D721Med (cell line): ENCODE measurements around the gene PLAC1.

ENCODE experiments used
- DNase-seq: peaks from one replicate; pipeline ENCODE4 v3.0.0; 2011; ENCODE audit warnings: low spot score; ENCODE audit not compliant: insufficient read length
- FAIRE-seq: peaks from 2 replicates; lab custom pipeline; 2011; peaks lifted over from hg19 to GRCh38; lab: Jason Lieb, UNC
- CTCF ChIP-seq: IDR thresholded peaks from 2 replicates; pipeline ENCODE4 v1.5.1; 2012; ENCODE audit warnings: mild to moderate bottlenecking, control low read depth; ENCODE audit not compliant: insufficient read depth; ENCODE audit errors: missing control alignments

The PLAC1 gene

GRCh38 chrX:134624046-134624430 lies 34.2 kb downstream of the PLAC1 start:
- TF ChIP-seq CTCF, result no peak
- FAIRE-seq (no peak), DNase-seq (no peak)

DNA sequence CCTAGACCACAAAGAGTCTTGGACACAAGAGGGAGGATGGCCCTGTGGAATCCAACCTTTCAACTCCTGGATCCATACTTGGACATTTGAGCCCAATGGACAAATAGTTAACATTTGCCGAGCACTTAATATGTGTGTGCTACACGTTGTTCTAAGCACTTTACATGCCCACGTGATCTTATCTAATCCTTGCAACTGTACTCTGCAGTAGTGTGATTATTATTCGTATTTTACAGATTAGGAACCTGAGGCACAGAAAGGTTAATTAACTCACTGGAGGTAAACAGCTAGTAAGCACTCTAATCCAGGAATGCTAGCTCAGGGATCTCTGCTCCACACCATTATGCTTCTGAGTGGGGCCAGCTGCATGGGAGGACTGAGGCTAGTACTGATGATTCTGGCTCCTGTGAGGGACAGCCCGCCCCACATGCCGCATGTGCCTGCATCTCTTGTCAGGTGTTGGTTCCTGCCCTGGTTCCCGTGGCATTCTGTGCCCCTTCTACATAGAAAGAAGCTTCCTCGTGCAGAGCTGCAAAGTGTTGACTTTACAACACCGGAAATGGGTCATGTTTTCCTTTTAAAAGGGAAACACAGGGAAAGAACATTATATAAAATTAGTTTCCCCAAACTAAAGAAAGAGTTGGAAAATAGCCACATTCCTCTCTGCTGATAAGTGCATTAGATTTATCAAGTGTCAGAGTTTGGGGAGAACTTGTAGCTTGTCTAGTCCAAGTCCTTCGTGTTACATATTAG lies 34.8 kb downstream of the PLAC1 start:
- DNase-seq (no peak), FAIRE-seq (no peak)
- TF ChIP-seq CTCF, result no peak

DNA sequence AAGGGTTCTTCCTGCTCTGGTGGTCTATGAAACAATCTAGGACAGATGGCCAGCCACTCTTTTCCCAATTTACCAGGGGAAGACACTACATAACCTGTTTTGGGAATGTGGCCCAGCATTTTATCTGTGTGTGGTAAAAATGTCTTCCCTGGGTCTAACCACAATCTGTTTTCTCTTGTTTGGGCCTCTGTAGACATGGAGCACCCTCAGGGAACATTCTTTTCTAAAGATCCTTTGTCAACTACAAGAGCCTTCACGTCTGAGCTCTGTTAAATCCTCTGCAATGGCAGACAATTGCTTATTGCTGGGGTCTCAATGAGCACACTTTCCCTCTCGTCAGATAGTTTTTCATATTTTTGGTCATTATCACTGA lies 35.5 kb downstream of the PLAC1 start:
- DNase-seq (no peak), FAIRE-seq (no peak)
- TF ChIP-seq CTCF, result no peak

DNA sequence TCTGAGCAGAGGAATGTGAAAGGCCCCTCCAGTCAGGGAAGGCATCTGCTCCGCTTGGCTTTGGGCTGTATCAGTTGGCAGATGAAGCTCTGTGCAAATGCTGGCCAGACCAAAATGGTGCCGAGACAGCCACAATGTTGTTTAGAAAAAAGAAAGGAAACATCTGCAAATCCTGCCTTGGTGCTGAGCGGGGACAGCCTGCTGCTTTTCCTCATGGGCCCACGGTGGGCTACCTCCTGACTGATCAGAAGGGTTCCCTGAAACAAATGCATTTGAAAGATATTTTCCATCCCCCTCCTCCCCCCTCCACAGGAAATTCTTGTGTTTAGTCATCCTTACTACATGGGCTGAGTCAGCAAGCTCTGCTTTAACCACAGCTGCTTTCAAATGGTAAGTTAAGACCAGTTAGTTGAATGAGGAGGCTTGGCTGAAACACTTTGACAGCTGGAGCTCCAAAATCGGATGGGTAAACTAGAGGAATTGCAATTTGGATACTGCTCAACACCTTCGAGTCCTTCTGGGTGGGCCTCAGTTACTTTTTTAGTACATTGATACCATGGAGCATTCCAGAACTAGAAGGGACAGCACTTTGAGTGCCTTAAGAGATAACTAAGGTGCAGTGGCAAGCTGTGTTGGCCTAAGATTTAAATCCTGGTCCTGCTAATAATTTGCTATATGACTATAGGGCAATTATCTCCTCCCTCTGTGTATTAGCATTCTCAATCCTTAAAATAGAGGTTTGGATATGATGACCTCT lies 36.0 kb downstream of the PLAC1 start:
- DNase-seq (no peak), FAIRE-seq (no peak)
- no peak for TF ChIP-seq CTCF

GRCh38 chrX:134619838-134620237 lies 38.4 kb downstream of the PLAC1 start:
- no peak for TF ChIP-seq CTCF
- no peak for DNase-seq
- FAIRE-seq, result no peak

DNA sequence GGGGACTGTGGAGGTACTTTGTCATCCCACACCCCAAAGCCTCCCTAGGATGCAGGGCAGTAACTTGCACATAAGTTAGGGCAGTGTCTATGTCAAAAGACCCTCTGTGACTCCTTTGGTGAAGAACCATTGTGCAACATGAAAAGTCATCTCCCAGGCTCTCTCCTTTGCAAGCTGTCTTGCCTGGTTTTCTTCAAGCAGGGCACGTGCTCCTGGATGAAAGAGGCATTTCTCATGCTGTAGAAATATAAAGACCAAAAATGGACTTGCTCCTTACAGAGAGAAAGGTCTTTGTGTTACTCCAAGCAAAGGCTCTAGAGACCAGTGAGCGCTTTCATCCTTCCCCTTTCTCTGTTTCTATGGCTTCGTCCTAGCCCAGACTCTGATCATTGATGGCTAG lies 44.9 kb downstream of the PLAC1 start:
- FAIRE-seq, result no peak

More for the DNA sequence above, 44.9 kb downstream of the PLAC1 start:
- DNase-seq, result no peak
- no peak for TF ChIP-seq CTCF
